Measurements from ENCODE around the gene GSTM4.

DNA sequence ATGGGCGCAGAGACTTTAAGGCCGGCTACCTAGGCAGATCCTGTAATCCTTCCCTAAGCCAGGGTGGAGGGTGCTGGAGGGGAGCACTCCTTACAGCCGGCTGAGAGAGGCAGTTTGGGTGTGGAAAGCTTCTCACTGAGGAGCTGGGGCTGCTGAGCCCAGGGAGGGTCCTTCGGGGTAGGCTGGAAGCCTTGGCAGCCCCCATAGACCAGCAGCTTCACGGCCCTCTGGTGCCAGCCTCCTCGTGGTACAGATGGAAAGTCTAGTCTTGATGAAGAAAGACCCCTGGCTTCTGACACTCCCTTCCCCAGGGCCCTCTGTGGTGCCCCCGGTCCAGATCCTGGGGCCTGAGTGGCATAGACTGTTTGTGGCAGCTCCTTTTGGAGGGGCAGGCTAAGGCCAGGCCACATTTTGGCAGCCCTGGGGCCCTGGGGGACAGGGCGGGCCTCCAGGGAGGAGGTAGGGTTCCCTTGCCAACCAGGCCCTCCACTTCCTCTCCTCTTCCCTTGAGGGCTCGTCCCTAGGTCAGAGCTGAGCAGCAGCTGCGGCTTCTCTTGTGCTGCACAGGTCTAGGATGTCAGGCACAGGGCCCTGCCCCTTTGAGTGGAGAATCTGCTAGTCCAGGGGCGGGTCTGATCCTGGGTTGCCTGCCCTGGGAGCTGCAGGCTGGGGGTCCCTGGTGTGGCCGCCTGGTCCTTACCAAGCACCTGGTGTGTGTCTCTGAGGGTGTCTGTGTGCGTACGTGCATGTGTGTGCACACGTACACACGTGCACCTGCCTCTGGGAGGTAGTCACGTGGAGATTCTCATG, 31.5 kb upstream of the GSTM4 start:
- TF ChIP-seq CTCF (conservative IDR thresholded peaks at IDR 0.05; ENCODE audit: low read length), result no peak
- no peak for TF ChIP-seq EZH2phosphoT487 (IDR thresholded peaks at IDR 0.05; ENCODE audit: borderline replicate concordance)

All from Loucy (cell line).